NCI-H82 (cell line): ENCODE measurements around the gene GRID1.
"Not testable (repeated sequence)": the region's sequence is repeated elsewhere in the genome, so short reads cannot be mapped to it uniquely, and the experiment has no call there.

Experiments used
- DNase-seq: peaks from one replicate; lab custom pipeline; 2025; lab: John Stamatoyannopoulos, UW

Gene GRID1

GRCh38 chr10:86391986-86392722 is 25.6 kb upstream of the GRID1 start:
- no peak for DNase-seq

- DNase-seq = peak; percentile 64
Observed at GRCh38 chr10:86391236-86391840, 24.7 kb upstream of the GRID1 start.

- DNase-seq = peak; percentile 76
Observed at GRCh38 chr10:86390337-86391120, 23.9 kb upstream of the GRID1 start.

GRCh38 chr10:86389441-86390193 is 23.0 kb upstream of the GRID1 start:
- no peak for DNase-seq

- not testable (repeated sequence) for DNase-seq
Observed at GRCh38 chr10:86389109-86389440, 22.5 kb upstream of the GRID1 start.

GRCh38 chr10:86388119-86388704 is 21.6 kb upstream of the GRID1 start:
- no peak for DNase-seq

- no peak for DNase-seq
Observed at GRCh38 chr10:86387178-86387794, 20.7 kb upstream of the GRID1 start.

- DNase-seq = no peak
Observed at GRCh38 chr10:86385806-86386205, 19.2 kb upstream of the GRID1 start.

- no peak for DNase-seq
Observed at GRCh38 chr10:86377797-86378146, 11.2 kb upstream of the GRID1 start.

GRCh38 chr10:86376852-86377796 is 10.5 kb upstream of the GRID1 start:
- DNase-seq = peak; percentile 71

- DNase-seq = no peak
Observed at GRCh38 chr10:86376403-86376802, 9.8 kb upstream of the GRID1 start.

- no peak for DNase-seq
Observed at GRCh38 chr10:86375204-86375603, 8.6 kb upstream of the GRID1 start.

- DNase-seq = no peak
Observed at GRCh38 chr10:86374664-86375063, 8.1 kb upstream of the GRID1 start.

GRCh38 chr10:86373828-86374227 is 7.2 kb upstream of the GRID1 start:
- no peak for DNase-seq

GRCh38 chr10:86373251-86373650 is 6.7 kb upstream of the GRID1 start:
- DNase-seq = no peak

GRCh38 chr10:86372784-86373239 is 6.2 kb upstream of the GRID1 start:
- no peak for DNase-seq

GRCh38 chr10:86372119-86372783 is 5.7 kb upstream of the GRID1 start:
- DNase-seq = no peak

GRCh38 chr10:86371691-86372090 is 5.1 kb upstream of the GRID1 start:
- peak; percentile 43 for DNase-seq

GRCh38 chr10:86371116-86371515 is 4.5 kb upstream of the GRID1 start:
- no peak for DNase-seq
